HG02938 (cell line): ENCODE data around the gene TP73.

Experiments
- ATAC-seq: cut with Tn5 transposase; IDR thresholded peaks from one replicate; pipeline ENCODE4 v1.9.1; 2021; ENCODE audit warnings: mild to moderate bottlenecking, moderate library complexity; ENCODE audit not compliant: unreplicated experiment

The TP73 gene

GRCh38 chr1:3670823-3671265 lies 18.5 kb downstream of the TP73 start:
- no peak for ATAC-seq

- ATAC-seq, result no peak
These were observed 19.3 kb downstream of the TP73 start for GRCh38 chr1:3671371-3672180.

- no peak for ATAC-seq
These were observed 20.1 kb downstream of the TP73 start for GRCh38 chr1:3672231-3672970.

GRCh38 chr1:3672971-3673361 lies 20.6 kb downstream of the TP73 start:
- ATAC-seq, result no peak

GRCh38 chr1:3673381-3674099 lies 21.2 kb downstream of the TP73 start:
- no peak for ATAC-seq

- no peak for ATAC-seq
These were observed 22.1 kb downstream of the TP73 start for GRCh38 chr1:3674100-3675094.

- no peak for ATAC-seq
These were observed 23.1 kb downstream of the TP73 start for GRCh38 chr1:3675436-3675835.

GRCh38 chr1:3676581-3677470 lies 24.5 kb downstream of the TP73 start:
- peak; percentile 79 for ATAC-seq

GRCh38 chr1:3677484-3677883 lies 25.2 kb downstream of the TP73 start:
- peak; percentile 14 for ATAC-seq

GRCh38 chr1:3678361-3679097 lies 26.2 kb downstream of the TP73 start:
- no peak for ATAC-seq

GRCh38 chr1:3679098-3679555 lies 26.8 kb downstream of the TP73 start:
- ATAC-seq, result no peak

GRCh38 chr1:3679799-3680453 lies 27.6 kb downstream of the TP73 start:
- no peak for ATAC-seq

- no peak for ATAC-seq
These were observed 28.3 kb downstream of the TP73 start for GRCh38 chr1:3680488-3681230.

GRCh38 chr1:3681231-3681897 lies 29.0 kb downstream of the TP73 start:
- no peak for ATAC-seq

- ATAC-seq, result no peak
These were observed 29.8 kb downstream of the TP73 start for GRCh38 chr1:3681898-3682806.

GRCh38 chr1:3683197-3683596 lies 30.9 kb downstream of the TP73 start:
- no peak for ATAC-seq
